Measurements from ENCODE around the gene SGTA. TPM values are rescaled to one million over a fixed set of nuclear protein-coding genes. Genes with fewer than 3 reads are reported as not detected.
"Not testable (repeated sequence)": the region's sequence is repeated elsewhere in the genome, so short reads cannot be mapped to it uniquely, and the experiment has no call there.

SGTA gene
- total RNA-seq, 4 donors from 2014 or later = 37.9 to 49.5 (median 44.1) TPM

GRCh38 chr19:2715470-2716274 is 67.4 kb downstream of the SGTA start:
- WGBS, 2 donors = 93 to 94% methylated on average over 11 to 12 of the region's 12 CpGs
- H3K4me3 ChIP-seq (ENCODE audit: low read depth, poor library complexity, severe bottlenecking) = no peak overlapping the region
- intact Hi-C loops (cut with DNase I; ENCODE audit: low total_unique reads) = no loop called here
- no peak for TF ChIP-seq POLR2A (IDR thresholded peaks at IDR 0.05)
- TF ChIP-seq, protein P1, sequence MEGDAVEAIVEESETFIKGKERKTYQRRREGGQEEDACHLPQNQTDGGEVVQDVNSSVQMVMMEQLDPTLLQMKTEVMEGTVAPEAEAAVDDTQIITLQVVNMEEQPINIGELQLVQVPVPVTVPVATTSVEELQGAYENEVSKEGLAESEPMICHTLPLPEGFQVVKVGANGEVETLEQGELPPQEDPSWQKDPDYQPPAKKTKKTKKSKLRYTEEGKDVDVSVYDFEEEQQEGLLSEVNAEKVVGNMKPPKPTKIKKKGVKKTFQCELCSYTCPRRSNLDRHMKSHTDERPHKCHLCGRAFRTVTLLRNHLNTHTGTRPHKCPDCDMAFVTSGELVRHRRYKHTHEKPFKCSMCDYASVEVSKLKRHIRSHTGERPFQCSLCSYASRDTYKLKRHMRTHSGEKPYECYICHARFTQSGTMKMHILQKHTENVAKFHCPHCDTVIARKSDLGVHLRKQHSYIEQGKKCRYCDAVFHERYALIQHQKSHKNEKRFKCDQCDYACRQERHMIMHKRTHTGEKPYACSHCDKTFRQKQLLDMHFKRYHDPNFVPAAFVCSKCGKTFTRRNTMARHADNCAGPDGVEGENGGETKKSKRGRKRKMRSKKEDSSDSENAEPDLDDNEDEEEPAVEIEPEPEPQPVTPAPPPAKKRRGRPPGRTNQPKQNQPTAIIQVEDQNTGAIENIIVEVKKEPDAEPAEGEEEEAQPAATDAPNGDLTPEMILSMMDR (IDR thresholded peaks at IDR 0.05) = no peak
- no peak for DNase-seq (ENCODE audit: low spot score in 2 of 2)

GRCh38 chr19:2714531-2715269 is 68.4 kb downstream of the SGTA start:
- DNase-seq (ENCODE audit: low spot score in 2 of 2) = no peak
- TF ChIP-seq POLR2A (IDR thresholded peaks at IDR 0.05) = no peak
- TF ChIP-seq, protein P1 (IDR thresholded peaks at IDR 0.05) = no peak
- WGBS, 2 donors = 84 to 89% methylated on average over 15 to 16 of the region's 16 CpGs
- H3K4me3 ChIP-seq (ENCODE audit: low read depth, poor library complexity, severe bottlenecking) = no peak overlapping the region
- intact Hi-C loops (cut with DNase I; ENCODE audit: low total_unique reads) = loop anchor here (5.0 kb wide), 1 partner anchor 33 kb away; no protein-coding TSS in a partner anchor

DNA sequence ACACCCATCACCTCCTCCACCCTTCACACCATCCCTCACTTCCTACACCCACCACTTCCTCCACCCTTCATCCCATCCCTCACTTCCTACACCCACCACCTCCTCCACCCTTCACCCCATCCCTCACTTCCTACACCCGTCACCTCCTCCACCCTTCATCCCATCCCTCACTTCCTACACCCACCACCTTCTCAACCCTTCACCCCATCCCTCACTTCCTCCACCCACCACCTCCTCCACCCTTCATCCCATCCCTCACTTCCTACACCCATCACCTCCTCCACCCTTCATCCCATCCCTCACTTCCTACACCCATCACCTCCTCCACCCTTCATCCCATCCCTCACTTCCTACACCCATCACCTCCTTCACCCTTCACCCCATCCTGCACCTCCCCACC is 69.0 kb downstream of the SGTA start:
- WGBS, 2 donors = 60 to 92% methylated on average over 1 of the region's 1 CpG
- H3K4me3 ChIP-seq (ENCODE audit: low read depth, poor library complexity, severe bottlenecking); DNase-seq (ENCODE audit: low spot score in 2 of 2): not testable (repeated sequence)
- intact Hi-C loops (cut with DNase I; ENCODE audit: low total_unique reads) = loop anchor here (5.0 kb wide), 1 partner anchor 33 kb away; no protein-coding TSS in a partner anchor

GRCh38 chr19:2713170-2713569 is 69.9 kb downstream of the SGTA start:
- WGBS, 2 donors = 95 to 98% methylated on average over 3 of the region's 3 CpGs
- intact Hi-C loops (cut with DNase I; ENCODE audit: low total_unique reads) = loop anchor here (5.0 kb wide), 1 partner anchor 34 kb away; no protein-coding TSS in a partner anchor
- not testable (repeated sequence) for H3K4me3 ChIP-seq (ENCODE audit: low read depth, poor library complexity, severe bottlenecking); DNase-seq (ENCODE audit: low spot score in 2 of 2)

GRCh38 chr19:2711875-2712205 is 71.2 kb downstream of the SGTA start:
- no peak overlapping the region for H3K4me3 ChIP-seq (ENCODE audit: low read depth, poor library complexity, severe bottlenecking)
- TF ChIP-seq POLR2A (IDR thresholded peaks at IDR 0.05) = no peak
- TF ChIP-seq, protein P1 (IDR thresholded peaks at IDR 0.05) = no peak
- intact Hi-C loops (cut with DNase I; ENCODE audit: low total_unique reads) = loop anchor here (5.0 kb wide), 1 partner anchor 35 kb away; no protein-coding TSS in a partner anchor
- WGBS, 2 donors = 62 to 68% methylated on average over 5 of the region's 5 CpGs
- no peak for DNase-seq (ENCODE audit: low spot score in 2 of 2)

DNA sequence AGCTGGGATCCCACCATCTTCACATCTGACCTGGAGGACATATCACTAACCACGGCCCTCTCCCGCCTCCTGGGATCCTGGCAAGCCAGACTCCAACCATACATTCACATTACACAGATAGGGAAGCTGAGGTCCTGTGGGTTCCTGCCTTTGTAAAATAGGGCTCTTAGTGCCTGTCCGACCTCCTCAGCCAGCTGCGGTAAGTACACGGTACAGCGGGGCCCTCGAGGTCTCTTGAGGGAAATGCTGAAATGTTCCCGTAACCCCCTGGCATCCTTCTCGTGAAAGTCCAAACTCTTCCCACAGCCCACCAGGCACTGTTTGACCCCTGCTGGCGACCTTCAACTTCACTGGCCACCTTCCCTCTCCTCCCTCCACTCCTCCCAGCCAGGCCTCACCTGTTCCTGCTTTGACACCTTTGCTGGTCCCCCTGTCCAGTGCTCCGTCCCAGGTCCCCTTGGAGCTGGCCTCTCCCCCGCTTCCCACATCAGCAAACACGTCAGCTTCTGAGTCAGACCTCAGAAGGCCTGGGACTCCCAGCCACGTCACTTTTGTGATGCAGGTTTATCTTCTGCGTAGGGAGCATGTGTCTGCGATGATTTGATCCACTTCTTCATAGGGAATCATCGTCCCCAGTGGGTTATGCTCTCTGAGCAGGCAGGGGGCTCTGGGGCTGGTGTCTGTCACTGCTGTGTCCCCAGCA is 71.8 kb downstream of the SGTA start:
- intact Hi-C loops (cut with DNase I; ENCODE audit: low total_unique reads) = loop anchor here (5.0 kb wide), 1 partner anchor 36 kb away; no protein-coding TSS in a partner anchor
- no peak overlapping the region for H3K4me3 ChIP-seq (ENCODE audit: low read depth, poor library complexity, severe bottlenecking)
- DNase-seq (ENCODE audit: low spot score in 2 of 2) = no peak
- 67 to 71% methylated on average over 17 of the region's 17 CpGs for WGBS, 2 donors
- TF ChIP-seq, protein P1 (IDR thresholded peaks at IDR 0.05) = no peak
- no peak for TF ChIP-seq POLR2A (IDR thresholded peaks at IDR 0.05)
